Testis (tissue), 2 donors: ENCODE data around the gene ADAM12.

Experiments
- POLR2A ChIP-seq: fragments of 450-650 bp; IDR thresholded peaks from one replicate; pipeline ENCODE4 v1.6.1; 2017; ENCODE audit warnings: antibody characterized with exemption, mild to moderate bottlenecking, moderate library complexity
- TF ChIP-seq, protein P1 (sequence below), 3 experiments: fragments of 450-650 bp in 2 of 3; fragments of 200-600 bp in 1 of 3; sonication (generic) in 1 of 3; IDR thresholded peaks; one replicate each; pipeline ENCODE4 v1.5.1; 2016 to 2019; ENCODE audit warnings: antibody characterized with exemption in 3 of 3, mild to moderate bottlenecking in 2 of 3, moderate library complexity in 1 of 3

DNA sequence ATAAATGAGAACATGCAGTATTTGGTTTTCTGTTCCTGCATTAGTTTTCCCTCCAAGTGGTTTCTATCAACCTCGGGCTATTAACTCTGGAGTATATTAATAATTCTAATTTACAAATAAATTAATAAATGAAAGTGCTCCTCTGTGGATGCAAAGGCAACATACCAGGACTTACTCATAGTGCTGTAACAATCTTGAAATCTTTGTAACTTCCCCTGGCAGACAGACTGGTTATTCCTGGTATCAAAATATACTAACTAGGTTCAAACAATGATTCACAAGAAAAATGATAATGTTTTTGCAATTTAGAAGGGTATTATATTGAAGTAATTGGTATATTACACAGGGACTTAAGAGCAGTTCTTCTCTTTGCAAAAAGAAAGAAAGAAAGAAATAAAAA lies 314.7 kb downstream of the ADAM12 start:
- TF ChIP-seq, protein P1, sequence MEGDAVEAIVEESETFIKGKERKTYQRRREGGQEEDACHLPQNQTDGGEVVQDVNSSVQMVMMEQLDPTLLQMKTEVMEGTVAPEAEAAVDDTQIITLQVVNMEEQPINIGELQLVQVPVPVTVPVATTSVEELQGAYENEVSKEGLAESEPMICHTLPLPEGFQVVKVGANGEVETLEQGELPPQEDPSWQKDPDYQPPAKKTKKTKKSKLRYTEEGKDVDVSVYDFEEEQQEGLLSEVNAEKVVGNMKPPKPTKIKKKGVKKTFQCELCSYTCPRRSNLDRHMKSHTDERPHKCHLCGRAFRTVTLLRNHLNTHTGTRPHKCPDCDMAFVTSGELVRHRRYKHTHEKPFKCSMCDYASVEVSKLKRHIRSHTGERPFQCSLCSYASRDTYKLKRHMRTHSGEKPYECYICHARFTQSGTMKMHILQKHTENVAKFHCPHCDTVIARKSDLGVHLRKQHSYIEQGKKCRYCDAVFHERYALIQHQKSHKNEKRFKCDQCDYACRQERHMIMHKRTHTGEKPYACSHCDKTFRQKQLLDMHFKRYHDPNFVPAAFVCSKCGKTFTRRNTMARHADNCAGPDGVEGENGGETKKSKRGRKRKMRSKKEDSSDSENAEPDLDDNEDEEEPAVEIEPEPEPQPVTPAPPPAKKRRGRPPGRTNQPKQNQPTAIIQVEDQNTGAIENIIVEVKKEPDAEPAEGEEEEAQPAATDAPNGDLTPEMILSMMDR (IDR thresholded peaks at IDR 0.05): no peak
- TF ChIP-seq POLR2A: no peak
